Mesothelial cell of epicardium (in vitro differentiated cells): Measurements from ENCODE around the gene TTLL12. TPM values are rescaled to one million over a fixed set of nuclear protein-coding genes. Genes with fewer than 3 reads are reported as not detected.

Experiments used
- DNase-seq, 2 experiments: peaks; one replicate each; pipeline ENCODE4 v3.0.0; 2021; ENCODE audit warnings: low spot score in 2 of 2; ENCODE audit not compliant: unreplicated experiment in 2 of 2
- H3K27ac Mint-ChIP-seq: 2 replicates; pipeline ENCODE4 v1.8.0; 2021; ENCODE audit warnings: mixed read lengths
- H3K27me3 Mint-ChIP-seq: 2 replicates; pipeline ENCODE4 v1.8.0; 2021; ENCODE audit warnings: low read depth, mixed read lengths
- H3K36me3 Mint-ChIP-seq: 2 replicates; pipeline ENCODE4 v1.8.0; 2021; ENCODE audit warnings: mixed read lengths
- H3K4me1 Mint-ChIP-seq: 2 replicates; pipeline ENCODE4 v1.8.0; 2021; ENCODE audit warnings: mixed read lengths
- H3K4me3 Mint-ChIP-seq: 2 replicates; pipeline ENCODE4 v1.8.0; 2021; ENCODE audit warnings: mild to moderate bottlenecking, moderate library complexity, mixed read lengths
- H3K9me3 Mint-ChIP-seq: 2 replicates; pipeline ENCODE4 v1.8.0; 2021; ENCODE audit warnings: mixed read lengths
- total RNA-seq: library from RNA; stranded (reverse); gene quantifications from 3 replicates; pipeline ENCODE4 v1.2.1, GENCODE V29; 2021
- TF ChIP-seq, protein P1 (sequence below): fragments of 200-600 bp; sonication (generic); IDR thresholded peaks from one replicate; pipeline ENCODE4 v1.5.0; 2021; ENCODE audit warnings: antibody characterized with exemption; ENCODE audit not compliant: unreplicated experiment

The TTLL12 gene
- 41.3 to 43.5 TPM (median 42.7 TPM) in 3 replicates for total RNA-seq

- peak; percentile 65 to 76 for DNase-seq
Measured at GRCh38 chr22:43186272-43187170, at the start of gene TTLL12. Gene TTLL12, minus strand, starts transcription at chr22:43187134. Its CDS starts 65 bp downstream, at chr22:43187069.

DNA sequence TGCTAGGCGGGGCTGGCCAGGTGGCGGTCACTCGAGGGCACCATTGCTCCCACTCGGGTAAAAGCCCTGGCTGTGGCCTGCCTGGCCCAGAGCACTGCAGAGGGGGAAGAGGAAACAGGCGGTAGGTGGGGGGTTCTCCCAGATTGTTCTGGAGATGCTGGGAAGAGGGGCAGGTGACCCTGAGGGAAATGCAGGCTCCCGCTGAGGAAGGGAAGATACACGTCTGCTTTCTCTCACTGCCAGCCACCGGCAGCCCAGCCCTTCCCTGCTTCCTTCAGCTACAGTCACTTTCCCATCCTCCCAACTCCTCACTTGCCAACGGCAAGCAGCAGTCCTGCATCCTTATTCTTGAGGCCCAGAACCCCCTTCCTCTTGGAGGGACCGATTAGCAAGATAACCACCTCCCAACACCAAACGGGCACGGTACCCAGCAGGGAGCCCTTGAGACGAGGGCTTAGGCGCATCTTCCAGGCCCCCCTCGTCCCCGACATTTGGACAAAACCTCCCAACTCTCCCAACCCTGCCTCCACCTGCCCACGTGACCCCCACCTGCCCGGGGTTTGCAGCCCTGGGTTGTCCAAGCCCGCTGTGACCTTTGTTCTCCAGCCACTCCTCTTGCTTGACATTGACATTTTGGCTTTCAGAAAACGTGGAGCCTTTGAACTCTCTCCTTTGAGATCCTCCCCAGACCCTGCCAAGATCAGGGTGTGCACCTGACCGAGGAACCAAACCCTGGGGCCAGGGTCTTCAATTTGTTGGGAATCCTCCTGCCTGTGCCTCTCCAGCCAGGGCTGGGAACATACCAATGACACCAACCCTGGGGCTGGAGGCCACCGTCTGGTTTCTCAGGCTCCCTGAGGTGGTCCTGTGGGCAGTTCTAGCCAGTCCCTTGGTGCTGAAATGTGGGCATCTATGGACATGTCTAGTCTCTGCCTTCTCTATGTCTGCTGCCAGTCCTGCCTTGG, 48.8 kb upstream of the TTLL12 start:
- no peaks in the 10 kb centered on the region for H3K9me3 Mint-ChIP-seq
- TF ChIP-seq, protein P1, sequence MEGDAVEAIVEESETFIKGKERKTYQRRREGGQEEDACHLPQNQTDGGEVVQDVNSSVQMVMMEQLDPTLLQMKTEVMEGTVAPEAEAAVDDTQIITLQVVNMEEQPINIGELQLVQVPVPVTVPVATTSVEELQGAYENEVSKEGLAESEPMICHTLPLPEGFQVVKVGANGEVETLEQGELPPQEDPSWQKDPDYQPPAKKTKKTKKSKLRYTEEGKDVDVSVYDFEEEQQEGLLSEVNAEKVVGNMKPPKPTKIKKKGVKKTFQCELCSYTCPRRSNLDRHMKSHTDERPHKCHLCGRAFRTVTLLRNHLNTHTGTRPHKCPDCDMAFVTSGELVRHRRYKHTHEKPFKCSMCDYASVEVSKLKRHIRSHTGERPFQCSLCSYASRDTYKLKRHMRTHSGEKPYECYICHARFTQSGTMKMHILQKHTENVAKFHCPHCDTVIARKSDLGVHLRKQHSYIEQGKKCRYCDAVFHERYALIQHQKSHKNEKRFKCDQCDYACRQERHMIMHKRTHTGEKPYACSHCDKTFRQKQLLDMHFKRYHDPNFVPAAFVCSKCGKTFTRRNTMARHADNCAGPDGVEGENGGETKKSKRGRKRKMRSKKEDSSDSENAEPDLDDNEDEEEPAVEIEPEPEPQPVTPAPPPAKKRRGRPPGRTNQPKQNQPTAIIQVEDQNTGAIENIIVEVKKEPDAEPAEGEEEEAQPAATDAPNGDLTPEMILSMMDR, result no peak
- H3K27ac Mint-ChIP-seq, result peak overlapping the region; percentile 24
- H3K4me3 Mint-ChIP-seq, result no peak overlapping the region
- no peak for DNase-seq
- H3K36me3 Mint-ChIP-seq, result no peaks in the 10 kb centered on the region
- H3K4me1 Mint-ChIP-seq, result peaks cover 62% of the 10 kb centered on the region
- H3K27me3 Mint-ChIP-seq, result no peaks in the 10 kb centered on the region

More at GRCh38 chr22:43186272-43187170, at the start of gene TTLL12:
- Mint-ChIP-seq H3K9me3 (peaks cover 3% of the 10 kb centered on the region), H3K36me3 (peaks cover 2% of the 10 kb centered on the region), H3K27ac (peak within 1 kb of the TSS; percentile 93), H3K27me3 (peaks cover 10% of the 10 kb centered on the region), H3K4me3 (peak within 1 kb of the TSS; percentile 70), H3K4me1 (peaks cover 25% of the 10 kb centered on the region)
- TF ChIP-seq, protein P1, result no peak

GRCh38 chr22:43234264-43234988, 47.5 kb upstream of the TTLL12 start:
- Mint-ChIP-seq H3K4me3 (no peak overlapping the region), H3K36me3 (no peaks in the 10 kb centered on the region), H3K27ac (peak overlapping the region; percentile 84), H3K27me3 (no peaks in the 10 kb centered on the region), H3K9me3 (no peaks in the 10 kb centered on the region), H3K4me1 (peaks cover 51% of the 10 kb centered on the region)
- DNase-seq, result no peak
- TF ChIP-seq, protein P1, result no peak

DNA sequence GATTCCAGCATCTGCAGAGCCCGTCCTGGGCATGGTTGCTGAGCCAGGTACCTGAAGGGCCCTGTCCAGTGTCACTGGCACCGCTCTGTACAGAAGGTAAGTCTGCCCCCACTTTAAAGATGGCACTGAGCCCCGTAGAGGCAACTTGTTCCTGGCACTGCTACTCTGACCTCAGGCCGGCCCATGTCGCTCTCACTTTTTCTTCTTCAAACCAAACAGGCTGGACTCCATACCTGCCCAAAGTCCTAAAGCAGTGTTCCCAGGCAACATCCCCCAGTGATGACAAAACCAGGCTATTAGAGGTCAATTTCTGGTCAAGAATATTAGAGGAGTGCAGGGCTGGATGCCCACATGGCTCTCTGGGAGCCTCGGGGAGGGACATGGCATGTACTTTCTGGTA, 46.6 kb upstream of the TTLL12 start:
- Mint-ChIP-seq H3K27ac (no peak overlapping the region), H3K27me3 (no peaks in the 10 kb centered on the region), H3K4me1 (peaks cover 43% of the 10 kb centered on the region), H3K4me3 (no peak overlapping the region), H3K9me3 (no peaks in the 10 kb centered on the region), H3K36me3 (no peaks in the 10 kb centered on the region)
- no peak for DNase-seq
- TF ChIP-seq, protein P1, result no peak

DNA sequence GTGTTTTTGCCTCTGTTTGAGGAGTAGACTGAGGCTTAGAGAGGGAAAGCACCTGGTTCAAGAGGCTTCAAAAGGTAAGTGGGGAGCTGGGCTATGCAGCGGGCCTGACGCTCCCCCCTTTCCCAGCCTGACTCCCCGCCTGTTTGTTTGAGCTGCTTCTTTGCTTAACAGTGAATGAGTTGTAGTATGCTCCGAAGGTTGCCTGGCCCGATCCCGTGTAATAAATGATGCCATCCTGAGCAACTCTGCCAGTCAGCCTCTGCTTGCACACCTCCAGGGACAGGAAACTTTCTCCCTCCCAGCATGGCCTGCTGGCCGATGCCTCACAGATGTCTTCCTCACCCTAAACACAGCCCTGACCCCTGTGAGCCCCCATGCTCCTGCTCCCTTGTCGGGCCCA, 45.5 kb upstream of the TTLL12 start:
- TF ChIP-seq, protein P1, result no peak
- peaks cover 39% of the 10 kb centered on the region for H3K4me1 Mint-ChIP-seq
- H3K36me3 Mint-ChIP-seq, result no peaks in the 10 kb centered on the region
- no peaks in the 10 kb centered on the region for H3K27me3 Mint-ChIP-seq
- H3K4me3 Mint-ChIP-seq, result no peak overlapping the region
- DNase-seq, result no peak
- no peaks in the 10 kb centered on the region for H3K9me3 Mint-ChIP-seq
- H3K27ac Mint-ChIP-seq, result no peak overlapping the region
